Right ventricle myocardium superior (tissue), 1 donor: Measurements from ENCODE around the gene GRK1. TPM values are rescaled to one million over a fixed set of nuclear protein-coding genes. Genes with fewer than 3 reads are reported as not detected.
"Not testable (repeated sequence)": the region's sequence is repeated elsewhere in the genome, so short reads cannot be mapped to it uniquely, and the experiment has no call there.

ENCODE experiments used
- ATAC-seq: fragments of 200-7000 bp; cut with Tn5 transposase; one replicate; pipeline ENCODE4 v1.9.1; 2020; ENCODE audit warnings: mild to moderate bottlenecking; ENCODE audit not compliant: poor library complexity
- DNase-seq: peaks from one replicate; pipeline ENCODE4 v3.0.0-alpha.2; 2020
- intact Hi-C: fragments of 100-400 bp; cut with DNase I; formaldehyde crosslinking; loops from one replicate; pipeline ENCODE4 v1.11.2; 2022
- total RNA-seq: library from RNA; stranded (reverse); fragmentation: NEBNext Ultra II Directional; extraction: Animal tissue kit (Norgen Biotek cat#: 25700); gene quantifications from one replicate; pipeline ENCODE4 v1.2.1, GENCODE V29; 2021
- donor health status: DM: no; HTN: yes; CAD: no; lungs with severe emphysema.

GRK1 gene
- total RNA-seq, 1 donor from 2014 or later = 0.13 TPM

- intact Hi-C loops = no loop called here
- no peak for ATAC-seq
- DNase-seq = peak; percentile 24
Measured at GRCh38 chr13:113734099-113734825, 67.2 kb downstream of the GRK1 start.

- DNase-seq (peak; percentile 22), ATAC-seq (no peak)
- intact Hi-C loops = no loop called here
Measured at GRCh38 chr13:113734826-113735125, 67.8 kb downstream of the GRK1 start.

DNA sequence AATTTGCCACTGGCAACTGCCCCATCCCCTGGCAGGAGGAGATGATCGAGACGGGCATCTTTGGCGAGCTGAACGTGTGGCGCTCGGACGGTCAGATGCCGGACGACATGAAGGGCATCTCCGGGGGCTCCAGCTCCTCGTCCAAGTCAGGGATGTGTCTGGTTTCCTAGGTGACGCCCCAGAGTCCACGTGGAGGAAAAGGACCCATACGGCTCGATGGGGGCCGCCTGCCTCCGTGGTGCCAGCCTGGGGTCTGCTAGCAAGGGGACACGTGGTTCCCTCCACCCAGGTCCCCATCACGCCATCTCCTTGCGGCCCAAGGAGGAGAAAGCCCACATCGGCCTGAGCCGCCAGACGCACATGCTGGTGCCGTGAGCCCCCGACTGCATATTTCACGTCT is 68.2 kb downstream of the GRK1 start:
- DNase-seq (no peak), ATAC-seq (no peak)

DNA sequence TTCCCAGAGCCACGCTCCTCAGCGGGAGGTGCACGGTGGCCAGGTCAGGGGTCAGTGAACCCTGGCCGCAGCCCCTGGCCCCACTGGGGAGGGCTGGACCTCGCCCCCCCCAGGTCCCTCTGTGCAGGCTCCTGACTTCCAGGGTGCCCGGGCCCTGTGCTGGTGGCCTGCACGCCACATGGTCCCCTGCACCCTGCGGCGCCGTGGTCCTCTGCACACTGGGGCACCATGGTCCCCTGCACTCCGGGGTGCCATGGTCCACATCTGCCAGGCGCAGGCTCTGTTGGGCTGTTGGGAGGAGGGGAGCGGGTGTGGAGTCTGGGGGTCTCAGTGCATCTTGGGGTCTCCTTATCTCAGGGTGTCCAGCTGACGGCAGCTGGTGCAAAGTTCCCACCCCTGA is 68.7 kb downstream of the GRK1 start:
- DNase-seq (peak; percentile 35), ATAC-seq (no peak)
- intact Hi-C loops = no loop called here

More for the DNA sequence above, 68.2 kb downstream of the GRK1 start:
- intact Hi-C loops = no loop called here

DNA sequence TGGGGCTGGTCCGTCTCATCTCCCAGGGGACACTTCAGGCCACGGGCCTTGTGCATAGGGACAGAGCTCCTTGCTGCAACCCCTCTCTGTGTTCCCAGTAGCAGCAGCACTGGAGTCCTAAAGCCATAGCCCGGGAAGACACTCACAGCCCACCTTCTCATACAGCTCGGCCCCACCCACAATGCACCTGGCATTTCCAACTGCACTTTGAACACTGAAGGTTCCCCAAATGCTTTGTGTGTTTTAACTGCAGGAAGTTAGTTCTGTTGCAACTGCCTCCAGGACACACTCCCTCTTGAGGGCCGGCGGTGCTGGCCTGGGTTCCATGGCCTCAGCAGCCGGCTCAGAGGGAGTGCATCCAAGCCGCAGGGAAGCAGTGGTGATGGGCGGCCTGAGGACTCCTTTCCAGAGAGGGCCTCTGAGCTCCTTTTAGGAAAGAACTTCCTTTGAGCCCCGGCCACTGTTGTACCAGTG is 69.3 kb downstream of the GRK1 start:
- DNase-seq = peak; percentile 34
- ATAC-seq = no peak
- intact Hi-C loops = no loop called here

DNA sequence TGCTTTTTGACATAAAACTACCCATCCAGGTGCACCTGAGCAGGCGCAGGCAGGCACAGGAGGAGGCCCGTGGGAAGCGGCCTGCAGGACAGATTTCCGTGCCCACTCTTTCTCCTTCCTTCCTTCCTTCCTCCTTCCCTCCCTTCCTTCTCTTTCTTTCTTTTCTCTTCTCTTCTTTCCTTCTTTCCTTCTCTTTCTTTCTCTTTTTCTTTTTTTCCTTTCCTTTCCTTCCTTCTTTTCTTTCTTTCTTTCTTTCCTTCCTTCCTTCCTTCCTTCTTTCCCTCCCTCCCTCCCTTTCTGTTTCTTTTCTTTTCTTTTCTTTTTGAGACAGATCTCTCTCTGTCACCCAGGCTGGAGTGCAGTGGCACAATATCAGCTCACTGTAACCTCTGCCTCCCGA is 70.8 kb downstream of the GRK1 start:
- intact Hi-C loops = no loop called here
- no peak for ATAC-seq

GRCh38 chr13:113739527-113740285 is 72.7 kb downstream of the GRK1 start:
- peak; percentile 27 for DNase-seq
- no peak for ATAC-seq
- intact Hi-C loops = no loop called here

More for the DNA sequence above, 70.8 kb downstream of the GRK1 start:
- no peak for DNase-seq

- ATAC-seq (no peak), DNase-seq (no peak)
- intact Hi-C loops = no loop called here
Measured at GRCh38 chr13:113740286-113740556, 73.2 kb downstream of the GRK1 start.

GRCh38 chr13:113740661-113741060 is 73.6 kb downstream of the GRK1 start:
- intact Hi-C loops = no loop called here
- no peak for ATAC-seq
- peak; percentile 40 for DNase-seq

DNA sequence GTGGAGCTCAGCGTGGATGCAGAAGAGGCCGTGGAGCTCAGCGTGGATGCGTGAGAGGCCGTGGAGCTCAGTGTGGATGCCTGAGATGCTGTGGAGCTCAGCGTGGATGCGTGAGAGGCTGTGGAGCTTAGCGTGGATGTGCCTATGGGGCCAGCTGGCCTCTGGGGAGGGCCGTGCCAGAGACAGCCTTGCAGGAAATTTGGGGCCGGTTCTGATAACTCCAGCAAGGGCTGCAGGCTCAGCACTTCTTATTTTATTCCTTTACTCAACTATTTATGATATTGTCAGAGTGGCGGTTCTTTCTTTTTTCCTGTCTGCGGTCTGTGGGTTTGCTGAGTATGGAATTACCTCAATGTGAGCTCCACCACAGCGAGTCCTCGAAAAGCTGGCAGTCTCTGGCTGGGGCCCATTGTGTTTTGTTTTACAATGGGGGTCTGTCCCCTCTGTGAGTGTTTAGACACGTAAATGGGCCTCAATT is 74.2 kb downstream of the GRK1 start:
- DNase-seq (peak; percentile 37), ATAC-seq (no peak)
- intact Hi-C loops = no loop called here

DNA sequence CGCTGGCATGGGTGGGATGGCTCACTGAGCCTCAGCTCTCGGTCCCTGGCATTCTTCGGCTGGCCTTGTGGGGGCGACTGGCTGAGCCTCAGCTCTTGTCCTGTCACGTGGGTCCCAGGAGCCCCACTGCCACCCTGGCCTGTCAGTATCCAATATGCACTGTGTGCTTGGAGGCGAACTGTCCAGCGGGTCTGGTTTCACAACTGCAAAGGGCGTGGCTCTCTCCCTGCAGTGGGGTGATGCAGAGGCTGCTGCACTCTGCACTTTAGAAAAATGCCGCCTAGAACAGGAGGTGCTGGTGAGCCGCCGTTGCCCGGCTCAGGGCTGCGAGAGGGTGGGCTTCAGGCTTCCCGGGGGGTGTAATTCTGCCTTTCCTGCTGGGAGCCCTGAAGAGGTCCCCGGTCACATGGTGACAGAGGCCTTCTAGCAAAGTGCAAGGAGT is 75.0 kb downstream of the GRK1 start:
- intact Hi-C loops = no loop called here
- peak; percentile 74 for DNase-seq

GRCh38 chr13:113742445-113743120 is 75.6 kb downstream of the GRK1 start:
- DNase-seq (peak; percentile 41), ATAC-seq (no peak)
- intact Hi-C loops = no loop called here

More for the DNA sequence above, 75.0 kb downstream of the GRK1 start:
- ATAC-seq = peak; percentile 70

- DNase-seq = peak; percentile 30
- ATAC-seq = no peak
- intact Hi-C loops = no loop called here
Measured at GRCh38 chr13:113743366-113744195, 76.6 kb downstream of the GRK1 start.

DNA sequence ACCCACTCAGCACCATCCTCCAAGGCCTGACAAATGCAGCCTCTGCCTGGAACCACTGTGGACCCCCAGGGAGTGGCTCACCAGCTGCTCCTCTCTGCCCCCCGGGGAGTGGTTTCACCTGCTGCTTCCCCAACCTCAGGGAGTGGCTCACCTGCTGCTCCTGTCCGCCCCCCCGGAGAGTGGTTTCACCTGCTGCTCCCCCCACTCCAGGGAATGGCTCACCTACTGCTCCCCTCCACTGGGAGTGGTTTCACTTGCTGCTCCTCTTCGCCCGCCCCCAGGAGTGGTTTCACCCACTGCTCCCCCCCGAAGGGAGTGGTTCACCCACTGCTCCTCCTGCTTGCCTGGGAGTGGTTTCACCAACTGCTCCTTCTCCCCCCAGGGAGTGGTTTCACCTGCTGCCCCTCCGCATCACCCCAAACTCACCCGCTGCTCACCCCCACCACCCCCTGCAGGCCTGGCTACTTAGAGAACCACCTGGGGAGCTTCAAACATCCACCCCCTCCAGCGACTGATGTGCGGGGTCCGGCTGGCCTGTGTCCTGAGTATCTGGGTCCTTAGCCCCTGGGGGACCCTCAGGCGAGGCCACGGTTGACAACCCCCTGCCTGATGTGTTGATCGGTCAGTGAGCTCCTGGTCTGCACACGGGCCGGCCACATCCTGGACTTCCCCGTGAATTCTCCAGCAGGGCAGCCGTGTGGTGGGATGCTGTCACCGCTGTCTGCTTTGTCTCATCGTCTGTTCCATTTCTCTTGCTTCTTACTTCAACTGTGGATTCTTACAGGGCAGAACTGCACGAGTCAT is 77.4 kb downstream of the GRK1 start:
- intact Hi-C loops = no loop called here
- peak; percentile 27 for DNase-seq

GRCh38 chr13:113745059-113745458 is 78.0 kb downstream of the GRK1 start:
- ATAC-seq = no peak
- intact Hi-C loops = no loop called here
- DNase-seq = no peak

More for the DNA sequence above, 77.4 kb downstream of the GRK1 start:
- no peak for ATAC-seq

DNA sequence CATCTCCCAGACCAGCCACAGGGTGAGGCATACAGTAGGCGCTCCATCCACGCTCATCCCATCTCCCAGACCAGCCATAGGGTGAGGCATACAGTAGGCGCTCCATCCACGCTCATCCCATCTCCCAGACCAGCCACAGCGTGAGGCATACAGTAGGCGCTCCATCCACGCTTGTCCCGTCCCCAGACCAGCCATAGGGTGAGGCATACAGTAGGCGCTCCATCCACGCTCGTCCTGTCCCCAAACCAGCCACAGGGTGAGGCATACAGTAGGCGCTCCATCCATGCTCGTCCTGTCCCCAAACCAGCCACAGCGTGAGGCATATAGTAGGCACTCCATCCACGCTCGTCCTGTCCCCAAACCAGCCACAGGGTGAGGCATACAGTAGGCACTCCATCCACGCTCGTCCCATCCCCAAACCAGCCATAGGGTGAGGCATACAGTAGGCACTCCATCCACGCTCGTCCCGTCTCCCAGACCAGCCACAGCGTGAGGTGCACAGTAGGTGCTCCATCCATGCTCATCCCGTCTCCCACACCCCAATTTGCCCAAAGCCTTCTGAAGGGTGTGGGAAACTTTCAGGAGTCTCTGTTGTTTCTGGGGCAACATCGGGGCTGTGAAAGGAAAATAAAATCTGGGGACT is 78.6 kb downstream of the GRK1 start:
- DNase-seq = peak; percentile 13
- ATAC-seq, intact Hi-C loops: not testable (repeated sequence)

DNA sequence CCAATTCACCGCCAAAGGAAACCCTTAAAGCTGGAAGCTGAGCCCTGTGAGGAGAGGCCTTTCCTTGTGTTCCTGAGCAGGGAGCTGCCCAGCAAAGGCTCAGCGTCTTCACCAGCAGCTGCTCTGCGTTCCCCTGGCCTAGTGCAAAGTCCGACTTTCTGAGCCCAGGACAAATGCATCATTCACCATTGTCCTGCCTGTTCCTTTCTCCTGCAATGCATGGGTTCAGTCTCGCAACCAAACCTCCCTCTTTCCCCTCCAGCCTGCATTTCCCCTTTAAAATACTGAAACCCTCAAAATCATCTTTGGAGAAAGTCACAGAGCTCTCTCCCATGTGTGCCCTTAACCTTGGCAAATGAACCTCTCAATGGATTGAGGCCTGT is 79.1 kb downstream of the GRK1 start:
- intact Hi-C loops = no loop called here
- ATAC-seq (no peak), DNase-seq (no peak)

- ATAC-seq (no peak), DNase-seq (peak; percentile 14)
- intact Hi-C loops = no loop called here
Measured at GRCh38 chr13:113746671-113747070, 79.7 kb downstream of the GRK1 start.
